Stimulated activated CD4-positive, alpha-beta T cell treated with anti-CD3 and anti-CD28 coated beads, Interleukin-4, amount 100 ng/mL, for 1 hour (primary cell): ENCODE results near the gene LHX3.
"Not testable (repeated sequence)": the region's sequence is repeated elsewhere in the genome, so short reads cannot be mapped to it uniquely, and the experiment has no call there.

Experiments
- DNase-seq: peaks from one replicate; pipeline ENCODE4 v3.0.0-alpha.2; 2020

LHX3 gene

DNA sequence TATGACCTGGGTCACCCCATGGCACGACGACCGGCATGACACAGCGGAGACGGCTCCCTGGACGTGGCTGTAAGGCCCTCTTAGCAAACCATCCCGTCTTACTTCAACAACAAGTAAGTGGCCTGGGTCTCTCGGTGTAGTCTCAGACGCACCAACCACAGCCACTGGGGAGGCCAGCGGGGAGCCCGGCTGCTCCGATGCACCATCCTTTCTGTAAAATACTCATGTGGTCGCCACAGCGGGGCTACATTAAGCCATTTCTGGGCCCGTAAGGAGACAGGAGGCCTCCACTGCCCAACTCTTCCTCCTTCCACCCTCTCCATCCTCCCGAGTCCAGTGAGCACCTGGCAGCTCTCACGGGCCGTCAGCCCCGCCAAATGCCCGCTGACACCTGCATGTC is 36.0 kb upstream of the LHX3 start:
- DNase-seq, result no peak

DNA sequence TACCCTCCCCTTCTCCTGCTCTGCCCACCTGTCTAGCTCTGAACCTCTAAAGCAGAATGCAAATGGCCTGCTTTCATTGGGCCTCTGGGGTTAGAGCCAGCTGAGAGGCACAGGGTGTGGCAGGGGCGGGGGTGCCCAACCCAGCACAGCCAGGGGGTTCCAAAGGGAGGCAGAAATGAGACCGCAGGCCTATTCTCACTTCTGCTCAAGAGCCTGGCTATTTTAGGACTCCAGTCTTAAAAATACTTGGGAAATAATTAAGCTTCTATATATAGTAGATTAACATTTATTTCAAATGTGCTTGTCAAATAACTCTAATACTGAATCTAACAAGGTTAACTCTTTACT is 35.0 kb upstream of the LHX3 start:
- no peak for DNase-seq

DNA sequence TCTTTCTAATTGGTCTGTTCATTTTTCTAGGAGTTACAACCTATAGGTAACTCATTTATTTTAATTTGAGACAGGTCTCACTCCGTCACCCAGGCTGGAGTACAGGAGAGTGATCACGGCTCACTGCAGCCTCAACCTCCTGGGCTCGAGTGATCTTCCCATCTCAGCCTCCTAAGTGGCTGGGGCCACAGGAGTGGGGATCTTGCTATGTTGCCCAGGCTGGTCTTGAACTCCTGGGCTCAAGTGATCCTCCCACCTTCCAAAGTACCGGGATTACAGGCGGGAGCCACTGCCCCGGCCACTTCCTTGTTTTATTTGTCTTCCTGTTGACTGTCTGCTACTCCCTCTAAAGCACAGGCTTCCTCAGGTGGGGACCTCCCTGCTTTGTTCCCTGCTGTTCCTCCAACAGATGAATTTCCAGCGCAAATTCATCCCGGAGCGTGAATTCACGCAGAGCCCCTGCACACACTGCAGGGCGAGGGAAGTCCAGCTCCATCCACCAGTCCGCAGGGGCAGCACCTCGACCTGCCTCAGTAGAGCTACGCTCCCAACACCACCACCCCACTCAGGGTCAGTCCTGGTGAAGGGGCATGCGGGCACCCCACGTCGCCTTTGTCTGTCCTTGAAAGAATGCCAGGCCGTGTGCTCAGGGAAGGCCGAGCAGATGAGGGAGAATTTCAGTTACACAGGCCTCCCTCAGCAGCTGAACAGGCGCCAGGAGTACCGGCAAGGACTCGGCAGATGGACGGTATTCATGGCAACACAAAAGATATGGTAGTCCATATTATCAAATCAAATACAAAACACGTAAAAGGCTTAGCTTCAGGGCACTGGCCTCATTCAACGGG is 34.4 kb upstream of the LHX3 start:
- DNase-seq, result no peak

DNA sequence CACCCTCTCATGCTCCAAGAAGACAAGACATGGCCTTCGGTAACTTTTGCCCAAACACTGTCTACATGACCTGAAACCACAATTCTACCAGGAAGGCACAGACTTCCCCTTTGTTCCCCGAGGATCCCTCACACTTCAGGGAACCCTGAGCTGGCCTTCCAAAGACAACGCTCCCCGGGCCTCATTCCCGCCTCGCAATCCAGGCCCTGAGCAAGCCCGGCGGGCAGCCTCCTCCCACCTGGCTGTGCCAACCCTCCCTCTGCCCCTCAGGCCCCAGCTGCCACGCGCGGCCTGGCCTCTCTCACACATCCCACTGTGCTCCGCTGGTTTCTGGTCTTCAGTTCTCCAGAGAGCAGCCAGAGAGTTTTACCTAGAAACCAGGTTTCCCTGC is 33.4 kb upstream of the LHX3 start:
- no peak for DNase-seq

GRCh38 chr9:136237486-136238341 is 32.8 kb upstream of the LHX3 start:
- DNase-seq, result no peak

- DNase-seq, result not testable (repeated sequence)
These were observed 31.8 kb upstream of the LHX3 start for GRCh38 chr9:136236471-136237410.

DNA sequence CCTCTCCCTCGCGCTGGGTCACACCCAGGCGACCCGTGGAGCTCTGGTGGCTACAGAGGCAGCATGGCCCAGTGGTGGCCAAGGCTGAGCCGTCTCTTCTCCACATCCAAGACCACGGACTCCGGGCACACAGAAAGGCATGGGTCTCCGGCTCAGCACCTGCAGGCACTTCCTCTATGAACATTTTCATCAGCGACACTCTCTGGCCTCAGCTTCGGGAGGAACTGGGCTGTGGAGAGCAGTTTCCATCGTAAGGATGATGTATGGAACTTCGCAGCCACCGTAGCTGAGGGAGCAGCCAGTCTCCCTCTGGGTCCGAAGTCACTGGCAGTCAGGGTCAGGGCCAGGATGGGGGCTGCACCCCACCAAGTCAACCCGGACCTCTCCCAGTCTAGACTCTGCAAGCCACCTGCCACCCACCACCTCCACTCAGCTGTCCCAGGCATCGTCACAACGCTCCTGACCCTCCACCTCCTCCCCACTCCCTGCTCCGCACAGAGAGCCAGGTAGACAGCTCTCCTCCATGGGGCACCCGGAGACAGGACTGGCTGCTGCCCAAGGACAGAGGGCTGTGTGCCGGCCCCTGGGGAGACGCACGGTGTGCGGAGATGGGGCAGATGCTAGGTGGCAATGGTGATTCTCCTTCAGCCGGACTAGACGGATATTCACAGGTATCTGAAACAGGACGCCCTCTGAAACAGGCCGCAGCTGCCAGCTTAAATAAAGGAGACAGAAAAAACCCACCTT is 31.0 kb upstream of the LHX3 start:
- DNase-seq, result no peak

DNA sequence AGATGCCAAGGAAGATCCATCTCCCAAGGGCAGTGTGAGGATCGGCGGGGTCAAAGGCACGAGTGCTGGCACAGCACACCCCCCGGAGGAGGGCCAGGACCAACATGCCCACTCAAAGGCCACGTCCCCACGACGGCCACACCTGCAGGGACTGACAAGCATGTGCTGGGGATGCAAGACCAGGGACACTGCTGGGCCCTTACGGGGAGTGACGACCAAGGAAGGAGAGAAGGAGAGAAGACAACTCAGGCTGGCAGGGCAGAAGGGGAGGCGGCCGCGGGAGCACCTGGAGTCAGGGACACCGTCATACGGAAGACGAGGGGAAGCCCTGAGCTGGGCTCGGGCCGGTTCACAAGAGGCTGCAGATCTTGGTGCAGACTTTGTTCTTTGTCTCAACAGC is 30.2 kb upstream of the LHX3 start:
- no peak for DNase-seq

DNA sequence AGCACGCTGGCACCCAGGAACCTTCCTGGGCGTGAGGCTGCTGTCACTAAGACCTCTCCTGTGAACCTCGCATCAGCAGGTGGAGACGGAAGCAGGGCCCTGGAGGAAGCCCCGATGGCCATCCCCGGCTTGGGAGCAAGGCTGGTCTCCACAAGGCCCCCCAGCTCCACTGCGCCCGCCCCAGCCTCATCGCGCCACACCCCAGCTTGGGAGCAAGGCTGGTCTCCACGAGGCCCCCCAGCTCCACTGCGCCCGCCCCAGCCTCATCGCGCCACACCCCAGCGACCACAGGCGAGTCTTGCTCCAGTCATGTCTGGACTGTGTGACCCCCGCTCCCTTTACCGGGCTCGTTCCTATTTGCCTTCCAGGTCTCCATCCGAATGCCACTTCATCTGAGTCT is 29.7 kb upstream of the LHX3 start:
- no peak for DNase-seq

GRCh38 chr9:136233868-136234267 is 28.9 kb upstream of the LHX3 start:
- DNase-seq, result no peak

GRCh38 chr9:136233411-136233810 is 28.5 kb upstream of the LHX3 start:
- DNase-seq, result no peak

DNA sequence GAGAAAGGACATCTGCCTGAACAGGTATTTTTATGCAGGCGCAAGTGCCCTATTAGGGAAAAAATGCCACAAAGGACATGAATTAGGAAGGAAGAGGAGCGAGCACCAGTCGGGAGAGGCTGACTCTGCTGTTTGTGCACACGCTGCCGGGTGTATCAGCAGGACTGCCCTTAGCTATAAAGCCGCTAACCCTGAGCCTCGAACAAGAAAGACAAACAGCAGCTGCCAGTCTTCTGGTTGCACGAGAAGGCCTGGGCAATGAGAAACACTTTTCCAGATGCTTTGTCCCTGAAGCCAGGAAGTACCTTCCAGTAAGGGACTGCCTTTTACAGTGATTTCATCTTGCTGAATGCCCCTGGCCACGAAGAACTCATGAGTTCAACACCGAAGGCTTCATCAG is 28.0 kb upstream of the LHX3 start:
- DNase-seq, result no peak

GRCh38 chr9:136231478-136232297 is 26.8 kb upstream of the LHX3 start:
- DNase-seq, result no peak

DNA sequence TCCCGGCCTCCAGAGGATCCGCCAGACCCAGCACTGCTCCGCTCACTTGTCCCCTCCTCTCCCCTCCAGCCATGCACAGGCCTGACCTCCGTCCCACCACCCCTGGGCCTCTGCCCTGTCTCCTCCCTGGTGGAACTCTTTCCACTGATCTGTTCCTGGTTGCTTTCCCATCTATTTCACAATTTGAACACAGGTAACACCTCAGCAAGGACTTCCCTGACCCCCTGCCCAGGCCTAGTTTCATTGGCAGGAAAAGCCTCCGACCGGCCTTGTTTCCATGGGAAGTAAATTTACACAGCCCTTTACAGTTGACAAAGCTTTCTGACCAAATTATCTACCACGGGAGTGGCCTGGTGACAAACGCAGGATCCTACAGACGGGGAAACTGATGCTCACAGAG is 25.8 kb upstream of the LHX3 start:
- no peak for DNase-seq

DNA sequence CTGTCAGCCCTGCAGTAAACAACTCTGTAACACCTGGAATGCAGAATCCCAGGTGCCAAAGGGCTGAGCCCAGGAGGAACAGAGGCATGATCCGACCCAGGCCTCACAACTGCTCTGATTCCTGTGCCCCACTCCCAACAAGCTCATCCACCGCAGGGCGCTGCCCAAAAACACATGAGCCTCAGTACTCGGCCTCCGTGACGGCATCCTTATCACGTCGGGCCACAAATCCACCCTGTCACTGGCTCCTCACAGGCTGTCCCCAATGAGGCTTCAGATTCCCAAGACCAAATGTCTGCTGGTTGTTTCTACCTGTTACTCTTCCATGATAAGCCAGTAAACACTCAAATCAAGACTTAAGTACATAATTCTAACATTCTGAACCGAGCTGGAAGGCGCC is 25.4 kb upstream of the LHX3 start:
- no peak for DNase-seq

- no peak for DNase-seq
These were observed 24.5 kb upstream of the LHX3 start for GRCh38 chr9:136229096-136230065.

GRCh38 chr9:136228107-136228875 is 23.4 kb upstream of the LHX3 start:
- no peak for DNase-seq

DNA sequence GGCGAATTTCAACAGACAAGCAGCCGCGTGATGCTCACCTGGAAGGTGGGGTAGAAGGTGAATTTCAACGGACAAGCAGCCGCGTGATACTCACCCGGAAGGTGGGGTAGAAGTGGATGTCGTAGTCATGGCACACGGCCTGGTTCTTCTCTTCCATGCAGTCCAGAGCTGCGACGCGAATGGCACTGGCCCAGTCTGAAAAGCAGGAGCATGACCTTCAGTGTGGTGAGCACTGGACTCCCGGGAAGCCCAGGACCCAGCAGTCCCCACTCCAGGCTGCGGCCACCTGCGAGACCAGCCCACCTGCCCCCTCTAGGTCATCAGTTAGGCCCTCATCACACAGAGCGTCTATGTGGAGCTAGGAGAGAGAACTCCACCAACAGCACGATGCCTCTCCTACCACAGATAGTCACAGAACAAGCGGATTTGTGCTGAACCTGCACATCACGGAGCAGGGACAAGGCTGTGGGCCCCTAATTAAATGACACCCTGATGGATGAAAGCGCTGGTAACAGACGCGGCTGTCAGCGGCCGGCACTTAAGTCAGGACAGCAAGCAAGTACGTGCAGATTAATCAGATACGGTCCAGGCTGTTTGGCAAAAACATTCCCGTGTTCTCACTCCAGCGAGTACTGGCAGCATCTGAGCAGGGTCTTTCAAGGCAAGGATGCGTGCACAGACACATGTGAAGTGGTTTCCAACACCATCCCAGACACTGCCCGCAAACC is 21.9 kb upstream of the LHX3 start:
- DNase-seq, result no peak
